HEK293 (cell line): ENCODE measurements around the gene FOXS1.

Experiments
- CTCF ChIA-PET: fragments of 350-600 bp; formaldehyde crosslinking; extraction: SDS; loops from one replicate; lab custom pipeline; 2021; ENCODE audit warnings: antibody characterized with exemption; lab: Yijun Ruan, JAX
- POLR2A ChIA-PET: fragments of 300-600 bp; formaldehyde crosslinking; extraction: SDS; loops from one replicate; lab custom pipeline; 2020; ENCODE audit warnings: antibody characterized with exemption, inconsistent platforms; lab: Yijun Ruan, JAX
- H3K27ac ChIP-seq: fragments of 200-500 bp; sonication (Bioruptor generic); 2 replicates; pipeline ENCODE4 v1.5.1; 2014; ENCODE audit warnings: low read depth, low read length, control low read depth, inconsistent platforms; ENCODE audit errors: extremely low read depth
- H3K36me3 ChIP-seq, 2 experiments: fragments of 200-500 bp in 1 of 2; sonication (Bioruptor generic) in 1 of 2; 1 replicate in 1 of 2; 2 replicates in 1 of 2; pipeline ENCODE4 v1.5.1; 2014 to 2017; ENCODE audit warnings: inconsistent platforms in 2 of 2, low read length in 2 of 2; ENCODE audit not compliant: control insufficient read depth in 2 of 2, insufficient read depth in 1 of 2
- H3K4me1 ChIP-seq: fragments of 200-500 bp; sonication (Bioruptor generic); 2 replicates; pipeline ENCODE4 v1.5.1; 2014; ENCODE audit warnings: mild to moderate bottlenecking, low read length, inconsistent platforms; ENCODE audit not compliant: control insufficient read depth, insufficient read depth
- H3K4me3 ChIP-seq: 2 replicates; pipeline ENCODE4 v1.5.1; 2011; ENCODE audit warnings: low read depth, mild to moderate bottlenecking, control low read depth, low read length, moderate library complexity
- H3K9me3 ChIP-seq: fragments of 200-500 bp; sonication (Bioruptor generic); 2 replicates; pipeline ENCODE4 v1.5.1; 2014; ENCODE audit warnings: low read depth, low read length, inconsistent platforms; ENCODE audit not compliant: control insufficient read depth, insufficient read depth
- EGR2 ChIP-seq: fragments of 450-650 bp; formaldehyde crosslinking; IDR thresholded peaks from 2 replicates; pipeline ENCODE4 v1.5.1; 2016; ENCODE audit warnings: low read depth, missing biosample characterization, missing genetic modification characterization
- GFI1B ChIP-seq: fragments of 450-650 bp; formaldehyde crosslinking; IDR thresholded peaks from 2 replicates; pipeline ENCODE4 v1.5.1; 2016; ENCODE audit warnings: missing biosample characterization, missing genetic modification characterization
- INSM2 ChIP-seq: fragments of 450-650 bp; formaldehyde crosslinking; IDR thresholded peaks from 2 replicates; pipeline ENCODE4 v1.5.1; 2016; ENCODE audit warnings: missing biosample characterization, missing genetic modification characterization
- PRDM4 ChIP-seq: fragments of 450-650 bp; formaldehyde crosslinking; IDR thresholded peaks from 2 replicates; pipeline ENCODE4 v1.5.1; 2017; ENCODE audit warnings: missing biosample characterization, missing genetic modification characterization
- PRDM6 ChIP-seq: fragments of 450-650 bp; formaldehyde crosslinking; IDR thresholded peaks from 2 replicates; pipeline ENCODE4 v1.5.1; 2017; ENCODE audit warnings: missing biosample characterization, missing genetic modification characterization
- TRIM28 ChIP-seq: IDR thresholded peaks from 2 replicates; pipeline ENCODE4 v1.6.1; 2011; ENCODE audit warnings: low read length, control low read depth, borderline replicate concordance
- TSHZ1 ChIP-seq: fragments of 450-650 bp; formaldehyde crosslinking; IDR thresholded peaks from 2 replicates; pipeline ENCODE4 v1.5.1; 2016; ENCODE audit warnings: missing biosample characterization, missing genetic modification characterization, borderline replicate concordance
- ZBTB21 ChIP-seq: fragments of 450-650 bp; formaldehyde crosslinking; IDR thresholded peaks from 2 replicates; pipeline ENCODE4 v1.5.1; 2017; ENCODE audit warnings: missing biosample characterization, missing genetic modification characterization
- ZFP69B ChIP-seq: fragments of 450-650 bp; formaldehyde crosslinking; IDR thresholded peaks from 2 replicates; pipeline ENCODE4 v1.5.1; 2016; ENCODE audit warnings: missing biosample characterization, missing genetic modification characterization
- ZIC2 ChIP-seq: fragments of 450-650 bp; formaldehyde crosslinking; IDR thresholded peaks from 2 replicates; pipeline ENCODE4 v1.5.1; 2016; ENCODE audit warnings: missing biosample characterization, missing genetic modification characterization
- ZNF157 ChIP-seq: fragments of 450-650 bp; formaldehyde crosslinking; IDR thresholded peaks from 2 replicates; pipeline ENCODE4 v1.5.1; 2016; ENCODE audit warnings: missing biosample characterization, missing genetic modification characterization
- ZNF530 ChIP-seq: fragments of 450-650 bp; formaldehyde crosslinking; IDR thresholded peaks from 2 replicates; pipeline ENCODE4 v1.5.1; 2016; ENCODE audit warnings: low read depth, missing biosample characterization, missing genetic modification characterization
- ZNF623 ChIP-seq: fragments of 450-650 bp; formaldehyde crosslinking; IDR thresholded peaks from 2 replicates; pipeline ENCODE4 v1.5.1; 2016; ENCODE audit warnings: missing biosample characterization, missing genetic modification characterization
- ZNF658 ChIP-seq: fragments of 450-650 bp; formaldehyde crosslinking; IDR thresholded peaks from 2 replicates; pipeline ENCODE4; 2016; ENCODE audit warnings: missing biosample characterization, missing genetic modification characterization
- ZNF707 ChIP-seq: fragments of 450-650 bp; formaldehyde crosslinking; IDR thresholded peaks from 2 replicates; pipeline ENCODE4 v1.5.1; 2016; ENCODE audit warnings: missing biosample characterization, missing genetic modification characterization
- ZNF792 ChIP-seq: fragments of 450-650 bp; formaldehyde crosslinking; IDR thresholded peaks from 2 replicates; pipeline ENCODE4 v1.5.1; 2016; ENCODE audit warnings: missing biosample characterization, missing genetic modification characterization
- ZNF837 ChIP-seq: fragments of 450-650 bp; formaldehyde crosslinking; IDR thresholded peaks from 2 replicates; pipeline ENCODE4 v1.5.1; 2016; ENCODE audit warnings: missing biosample characterization, missing genetic modification characterization

The FOXS1 gene

GRCh38 chr20:31824125-31824485 lies 21.3 kb downstream of the FOXS1 start (continued):
- TF ChIP-seq TSHZ1 = no peak
- TF ChIP-seq GFI1B (tag by site-specific recombination) = no peak
- TF ChIP-seq ZFP69B (tag by site-specific recombination) = no peak
- TF ChIP-seq TRIM28 = no peak
- TF ChIP-seq EGR2 (tag by site-specific recombination) = no peak
- no peak for TF ChIP-seq ZBTB21 (tag by site-specific recombination)
- no peak for TF ChIP-seq ZNF157 (tag by site-specific recombination)
- TF ChIP-seq ZNF623 = no peak
- TF ChIP-seq INSM2 (tag by site-specific recombination) = no peak
- TF ChIP-seq ZNF530 (tag by site-specific recombination) = no peak
- TF ChIP-seq ZNF658 (tag by site-specific recombination) = no peak
- no peak for TF ChIP-seq ZNF792
- no peak for TF ChIP-seq ZNF707 (tag by site-specific recombination)
- no peak for TF ChIP-seq PRDM4
- TF ChIP-seq PRDM6 = no peak
- no peak for TF ChIP-seq ZNF837

GRCh38 chr20:31823360-31824124 lies 21.9 kb downstream of the FOXS1 start:
- Histone ChIP-seq H3K4me1 (no peaks in the 10 kb centered on the region), H3K36me3 (no peaks in the 10 kb centered on the region), H3K4me3 (no peak overlapping the region), H3K27ac (no peak overlapping the region), H3K9me3 (no peaks in the 10 kb centered on the region)
- ChIA-PET POLR2A (interaction anchor here (1.1 kb wide), 1 partner anchor 56 kb away, joined by 3 read pairs; no protein-coding TSS in a partner anchor), CTCF (interaction anchor here (0.6 to 4.1 kb wide), 30 partner anchors 8 to 831 kb away, joined by 3 to 71 read pairs (median 4); partner anchors contain the start of genes FOXS1 and PDRG1)
- TF ChIP-seq ZIC2 (tag by site-specific recombination) = peak; percentile 85
- no peak for TF ChIP-seq TSHZ1
